Kidney tubule cell (primary cell): ENCODE results near the gene ANKRD34C.
"Not testable (repeated sequence)": the region's sequence is repeated elsewhere in the genome, so short reads cannot be mapped to it uniquely, and the experiment has no call there.

Source experiments
- DNase-seq: peaks from one replicate; pipeline ENCODE4 v3.0.0-alpha.2; 2018; ENCODE audit warnings: low spot score

The ANKRD34C gene

GRCh38 chr15:79310985-79311900 lies 28.7 kb downstream of the ANKRD34C start, which contains the start of gene TMED3:
TSS of gene TMED3 (plus strand) at chr15:79311112. CDS start at chr15:79311250, 138 bp downstream.
- peak; percentile 92 for DNase-seq

GRCh38 chr15:79311901-79312553 lies 29.5 kb downstream of the ANKRD34C start:
- DNase-seq, result no peak

DNA sequence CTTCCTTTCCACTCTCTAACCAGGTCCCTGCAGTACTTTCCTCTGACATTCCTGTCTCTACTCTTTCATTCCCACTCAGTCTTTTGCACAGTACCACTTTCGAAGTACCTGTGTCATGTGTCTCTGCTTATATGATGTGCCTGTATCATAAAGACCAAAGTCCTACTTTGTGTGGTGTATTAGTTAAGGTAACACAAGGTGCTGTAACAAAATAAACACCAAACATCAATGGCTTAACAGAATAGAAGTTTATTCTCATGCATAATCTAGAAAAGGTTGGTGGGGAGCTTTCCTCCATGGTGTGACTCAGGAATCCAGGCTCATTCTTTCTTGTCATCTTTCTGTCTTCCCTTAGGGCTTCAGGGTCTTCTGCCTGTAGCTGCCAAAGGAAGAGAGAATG lies 31.7 kb downstream of the ANKRD34C start:
- DNase-seq, result no peak

- peak; percentile 13 for DNase-seq
Observed at GRCh38 chr15:79314811-79315210, 32.3 kb downstream of the ANKRD34C start.

DNA sequence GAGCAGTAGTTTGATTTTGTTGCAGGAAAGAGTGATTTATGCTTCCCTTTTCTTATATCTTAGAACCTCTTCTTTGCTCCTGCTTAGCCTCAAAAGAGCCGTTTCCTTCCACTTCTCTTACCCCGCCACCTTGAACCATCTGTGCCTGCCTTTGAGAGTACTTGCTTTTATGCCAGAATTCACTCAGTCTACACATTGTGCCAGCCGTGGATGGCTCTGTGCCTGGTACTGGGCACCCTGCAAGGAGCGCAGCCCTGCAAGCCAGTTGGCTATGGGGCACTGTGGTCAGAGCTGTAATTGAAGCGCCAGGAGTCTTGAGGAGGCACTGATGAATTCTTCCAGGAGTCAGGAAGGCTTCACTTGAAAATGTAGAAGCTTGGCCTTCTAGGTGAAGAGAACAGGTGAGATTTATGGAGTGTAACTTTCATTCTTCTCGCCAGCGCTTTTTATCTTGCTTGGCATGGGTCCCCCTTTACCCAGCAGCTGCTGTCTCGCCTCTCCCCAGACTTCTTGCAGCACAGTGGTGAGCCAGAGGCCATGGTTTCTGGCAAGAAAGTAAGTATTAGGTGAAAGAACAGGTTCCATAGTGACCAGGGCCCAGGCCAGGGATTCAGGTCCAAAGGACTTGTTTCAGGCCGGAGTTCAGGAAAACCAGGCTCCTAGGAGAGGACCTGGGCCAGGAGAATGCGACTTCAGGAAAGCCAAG lies 33.3 kb downstream of the ANKRD34C start:
- no peak for DNase-seq

- DNase-seq, result no peak
Observed at GRCh38 chr15:79316864-79317263, 34.3 kb downstream of the ANKRD34C start.

DNA sequence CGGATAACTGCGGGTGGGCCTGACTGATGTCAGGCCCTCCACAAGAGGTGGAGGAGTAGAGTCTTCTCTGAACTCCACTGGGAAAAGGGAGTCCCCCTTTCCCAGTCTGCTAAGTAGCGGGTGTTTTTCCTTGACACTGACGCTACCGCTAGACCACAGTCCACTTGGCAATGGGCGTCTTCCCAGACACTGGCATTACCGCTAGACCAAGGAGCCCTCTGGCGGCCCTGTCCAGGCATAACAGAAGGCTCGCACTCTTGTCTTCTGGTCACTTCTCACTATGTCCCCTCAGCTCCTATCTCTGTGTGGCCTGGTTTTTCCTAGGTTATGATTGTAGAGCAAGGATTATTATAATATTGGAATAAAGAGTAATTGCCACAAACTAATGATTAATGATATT lies 37.5 kb downstream of the ANKRD34C start:
- not testable (repeated sequence) for DNase-seq

DNA sequence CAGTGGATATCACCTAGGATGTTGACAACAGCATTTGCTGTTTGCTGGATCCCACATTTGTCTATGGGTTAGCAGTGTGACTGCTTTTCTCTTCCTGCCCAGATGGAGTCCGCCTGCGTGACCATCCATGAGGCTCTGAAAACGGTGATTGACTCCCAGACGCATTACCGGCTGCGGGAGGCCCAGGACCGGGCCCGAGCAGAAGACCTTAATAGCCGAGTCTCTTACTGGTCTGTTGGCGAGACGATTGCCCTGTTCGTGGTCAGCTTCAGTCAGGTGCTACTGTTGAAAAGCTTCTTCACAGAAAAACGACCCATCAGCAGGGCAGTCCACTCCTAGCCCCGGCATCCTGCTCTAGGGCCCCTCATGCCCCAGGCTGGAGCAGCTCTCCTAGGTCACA lies 39.4 kb downstream of the ANKRD34C start:
- DNase-seq, result no peak

- no peak for DNase-seq
Observed at GRCh38 chr15:79322306-79322705, 39.8 kb downstream of the ANKRD34C start.

DNA sequence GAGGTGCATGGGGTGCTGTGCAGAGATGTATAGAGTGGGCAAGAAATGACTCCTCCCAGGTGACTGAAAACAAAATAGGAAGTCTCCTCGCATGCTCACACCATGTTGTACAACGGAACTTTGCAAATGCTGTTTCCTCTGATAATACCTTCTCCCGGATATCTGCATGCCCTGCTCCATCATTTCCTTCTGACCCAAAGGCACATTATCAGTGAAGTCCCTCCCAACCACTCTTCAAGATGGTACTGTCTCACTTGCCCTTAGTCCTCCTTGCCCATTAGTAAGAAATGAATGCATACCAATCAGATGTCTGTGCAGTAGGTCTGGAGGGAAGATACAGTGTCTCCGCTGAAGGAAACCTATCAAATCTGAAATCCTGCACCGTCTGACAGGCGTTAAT lies 40.4 kb downstream of the ANKRD34C start:
- no peak for DNase-seq

DNA sequence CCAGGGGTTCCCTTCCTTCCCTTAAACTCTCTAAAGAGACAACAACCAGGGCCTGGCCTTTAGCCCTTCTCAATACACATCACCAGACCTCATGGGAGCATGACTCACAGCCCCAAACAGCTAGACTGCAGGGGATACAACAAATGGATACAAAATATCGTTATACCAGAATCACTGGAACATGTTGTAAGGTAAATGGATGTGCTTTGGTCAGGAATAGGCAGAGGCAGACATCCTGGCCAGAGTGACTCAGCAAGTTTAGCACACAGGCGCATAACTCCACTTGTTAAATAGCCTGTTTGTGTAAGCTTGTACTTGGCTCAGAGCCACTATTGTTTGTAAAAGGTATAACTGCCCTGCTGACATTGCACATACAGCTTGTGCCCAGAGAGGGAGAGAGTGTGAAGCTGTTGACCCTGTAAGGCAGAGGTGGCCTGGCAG lies 46.7 kb downstream of the ANKRD34C start:
- DNase-seq, result peak; percentile 78
